Nephron (organoid): ENCODE results near the gene LHX2.

ENCODE experiments used
- H3K27ac Mint-ChIP-seq, 3 experiments: 2 replicates each; pipeline ENCODE4 v1.8.0; 2020; ENCODE audit warnings: mixed read lengths in 3 of 3, mild to moderate bottlenecking in 2 of 3, moderate library complexity in 1 of 3
- H3K27me3 Mint-ChIP-seq: 2 replicates; pipeline ENCODE4 v1.8.0; 2021; ENCODE audit warnings: low read depth, mild to moderate bottlenecking, moderate library complexity, mixed read lengths
- H3K36me3 Mint-ChIP-seq: 2 replicates; pipeline ENCODE4 v1.8.0; 2020; ENCODE audit warnings: low read depth, mixed read lengths
- H3K4me1 Mint-ChIP-seq: 2 replicates; pipeline ENCODE4 v1.8.0; 2020; ENCODE audit warnings: mixed read lengths
- H3K4me3 Mint-ChIP-seq, 3 experiments: 2 replicates each; pipeline ENCODE4 v1.8.0; 2020; ENCODE audit warnings: mild to moderate bottlenecking in 3 of 3, mixed read lengths in 3 of 3, moderate library complexity in 2 of 3
- H3K9me3 Mint-ChIP-seq: 2 replicates; pipeline ENCODE4 v1.8.0; 2020; ENCODE audit warnings: mixed read lengths
- CTCF ChIP-seq, 3 experiments: fragments of 200-600 bp; sonication (generic); IDR thresholded peaks; one replicate each; pipeline ENCODE4 v1.5.0; 2021; ENCODE audit warnings: antibody characterized with exemption in 3 of 3; ENCODE audit not compliant: unreplicated experiment in 3 of 3

The LHX2 gene

GRCh38 chr9:124044448-124044847, 32.9 kb downstream of the LHX2 start:
- peak overlapping the region; percentile 33 to 51 (median 42) for H3K4me3 Mint-ChIP-seq
- peaks cover 84% of the 10 kb centered on the region for H3K27me3 Mint-ChIP-seq
- no peak overlapping the region for H3K27ac Mint-ChIP-seq
- no peaks in the 10 kb centered on the region for H3K4me1 Mint-ChIP-seq
- no peaks in the 10 kb centered on the region for H3K36me3 Mint-ChIP-seq
- no peak for TF ChIP-seq CTCF (IDR thresholded peaks at IDR 0.05; ENCODE audit: unreplicated experiment in 3 of 3)
- no peaks in the 10 kb centered on the region for H3K9me3 Mint-ChIP-seq

GRCh38 chr9:124045076-124045829, 33.7 kb downstream of the LHX2 start:
- H3K9me3 Mint-ChIP-seq: no peaks in the 10 kb centered on the region
- TF ChIP-seq CTCF (IDR thresholded peaks at IDR 0.05; ENCODE audit: unreplicated experiment in 3 of 3): no peak
- no peaks in the 10 kb centered on the region for H3K36me3 Mint-ChIP-seq
- no peak overlapping the region for H3K27ac Mint-ChIP-seq
- H3K4me1 Mint-ChIP-seq: no peaks in the 10 kb centered on the region
- peaks cover 77% of the 10 kb centered on the region for H3K27me3 Mint-ChIP-seq
- H3K4me3 Mint-ChIP-seq: peak overlapping the region in 2 of 3 experiments; percentile 10 to 48

- Mint-ChIP-seq H3K36me3 (no peaks in the 10 kb centered on the region), H3K9me3 (no peaks in the 10 kb centered on the region), H3K4me3 (no peak overlapping the region), H3K4me1 (no peaks in the 10 kb centered on the region), H3K27me3 (peaks cover 77% of the 10 kb centered on the region), H3K27ac (no peak overlapping the region)
- no peak for TF ChIP-seq CTCF (IDR thresholded peaks at IDR 0.05; ENCODE audit: unreplicated experiment in 3 of 3)
Measured at GRCh38 chr9:124045830-124046177, 34.2 kb downstream of the LHX2 start.

GRCh38 chr9:124046189-124046588, 34.6 kb downstream of the LHX2 start:
- H3K36me3 Mint-ChIP-seq: no peaks in the 10 kb centered on the region
- no peaks in the 10 kb centered on the region for H3K4me1 Mint-ChIP-seq
- peak overlapping the region; percentile 20 to 67 (median 54) for H3K4me3 Mint-ChIP-seq
- H3K27ac Mint-ChIP-seq: no peak overlapping the region
- no peaks in the 10 kb centered on the region for H3K9me3 Mint-ChIP-seq
- peaks cover 76% of the 10 kb centered on the region for H3K27me3 Mint-ChIP-seq
- no peak for TF ChIP-seq CTCF (IDR thresholded peaks at IDR 0.05; ENCODE audit: unreplicated experiment in 3 of 3)

GRCh38 chr9:124047251-124047672, 35.7 kb downstream of the LHX2 start:
- Mint-ChIP-seq H3K4me1 (no peaks in the 10 kb centered on the region), H3K36me3 (no peaks in the 10 kb centered on the region), H3K9me3 (no peaks in the 10 kb centered on the region), H3K4me3 (peak overlapping the region in 2 of 3 experiments; percentile 17 to 51), H3K27ac (no peak overlapping the region), H3K27me3 (peaks cover 68% of the 10 kb centered on the region)
- TF ChIP-seq CTCF (IDR thresholded peaks at IDR 0.05; ENCODE audit: unreplicated experiment in 3 of 3): no peak

- no peak for TF ChIP-seq CTCF (IDR thresholded peaks at IDR 0.05; ENCODE audit: unreplicated experiment in 3 of 3)
- Mint-ChIP-seq H3K4me1 (no peaks in the 10 kb centered on the region), H3K27ac (no peak overlapping the region), H3K9me3 (no peaks in the 10 kb centered on the region), H3K27me3 (peaks cover 43% of the 10 kb centered on the region), H3K4me3 (no peak overlapping the region), H3K36me3 (no peaks in the 10 kb centered on the region)
Measured at GRCh38 chr9:124050955-124051354, 39.4 kb downstream of the LHX2 start.
